HG03469 (cell line): ENCODE measurements around the gene TCF7L1.
"Not testable (repeated sequence)": the region's sequence is repeated elsewhere in the genome, so short reads cannot be mapped to it uniquely, and the experiment has no call there.

ENCODE experiments used
- ATAC-seq: cut with Tn5 transposase; IDR thresholded peaks from one replicate; pipeline ENCODE4 v1.9.1; 2021; ENCODE audit warnings: mild to moderate bottlenecking, moderate library complexity, moderate number of reproducible peaks; ENCODE audit not compliant: unreplicated experiment

The TCF7L1 gene

DNA sequence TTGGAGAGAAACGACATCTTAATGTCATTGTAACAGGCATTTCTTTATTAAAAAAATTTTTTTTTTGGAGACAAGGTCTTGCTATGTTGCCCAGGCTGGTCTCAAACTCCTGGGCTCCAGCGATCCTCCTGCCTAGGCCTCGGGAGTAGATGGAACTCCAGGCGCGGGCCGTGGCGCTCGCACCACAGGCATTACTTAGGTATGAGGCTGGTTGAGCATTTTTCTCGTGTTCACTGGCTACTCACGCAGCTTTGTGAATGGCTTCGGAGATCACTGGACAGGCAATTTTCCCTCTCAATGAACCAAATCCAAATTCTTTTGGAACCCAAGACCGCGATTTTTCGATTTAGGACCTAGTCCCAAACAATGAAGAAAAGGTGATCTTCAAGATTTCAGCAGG, 795 bp upstream of the TCF7L1 start:
- ATAC-seq, result no peak

DNA sequence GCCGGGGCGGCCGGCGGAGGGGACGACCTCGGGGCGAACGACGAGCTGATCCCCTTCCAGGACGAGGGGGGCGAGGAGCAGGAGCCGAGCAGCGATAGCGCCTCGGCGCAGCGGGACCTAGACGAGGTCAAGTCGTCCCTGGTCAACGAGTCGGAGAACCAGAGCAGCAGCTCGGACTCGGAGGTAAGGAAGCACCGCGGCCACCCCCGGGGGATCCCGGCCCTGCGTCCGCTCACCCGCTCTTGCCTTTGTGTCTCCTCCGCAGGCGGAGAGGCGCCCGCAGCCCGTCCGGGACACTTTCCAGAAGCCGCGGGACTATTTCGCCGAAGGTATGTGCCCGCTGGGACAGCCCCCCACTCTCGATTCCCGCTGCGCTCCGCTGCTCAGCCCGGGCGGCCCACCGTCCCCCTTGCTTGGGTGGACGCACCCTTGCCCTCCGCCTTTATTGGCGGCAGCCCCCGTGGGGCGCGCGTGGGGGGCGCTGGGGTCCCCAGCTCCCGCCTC, 611 bp downstream of the TCF7L1 start:
- no peak for ATAC-seq

DNA sequence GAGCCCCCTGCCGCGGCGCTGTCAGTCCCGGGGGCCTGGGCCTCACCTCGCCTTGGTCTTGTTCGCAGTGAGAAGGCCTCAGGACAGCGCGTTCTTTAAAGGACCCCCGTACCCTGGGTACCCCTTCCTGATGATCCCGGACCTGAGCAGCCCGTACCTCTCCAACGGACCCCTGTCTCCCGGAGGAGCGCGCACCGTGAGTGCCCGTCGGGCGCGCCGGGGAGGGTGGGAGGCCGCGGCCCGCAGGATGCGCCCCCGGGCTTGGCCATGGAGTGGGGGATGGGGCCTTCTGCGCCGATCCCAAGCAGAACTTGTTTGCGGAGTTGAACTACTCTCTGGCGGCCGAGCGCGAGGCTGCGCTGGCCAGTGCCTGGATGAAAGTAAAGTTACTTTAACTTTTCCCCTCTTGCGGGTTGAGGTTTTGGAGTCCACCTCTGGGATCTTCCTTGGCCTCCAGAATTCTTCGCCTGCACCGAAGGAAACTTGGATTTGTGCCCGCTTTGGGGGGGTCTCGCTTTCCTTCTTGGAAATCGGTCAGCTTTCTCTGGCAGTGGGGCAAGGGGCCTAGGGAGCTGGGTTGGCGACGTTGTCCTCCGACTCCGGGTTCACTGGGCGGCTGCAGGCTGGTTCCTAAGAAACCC, 1.2 kb downstream of the TCF7L1 start:
- ATAC-seq, result no peak

GRCh38 chr2:85134896-85135659, 1.9 kb downstream of the TCF7L1 start:
- no peak for ATAC-seq

GRCh38 chr2:85135660-85135914, 2.4 kb downstream of the TCF7L1 start:
- no peak for ATAC-seq

- ATAC-seq, result no peak
These were observed 4.0 kb downstream of the TCF7L1 start for GRCh38 chr2:85137156-85137555.

- ATAC-seq, result no peak
These were observed 10.4 kb downstream of the TCF7L1 start for GRCh38 chr2:85143463-85144082.

DNA sequence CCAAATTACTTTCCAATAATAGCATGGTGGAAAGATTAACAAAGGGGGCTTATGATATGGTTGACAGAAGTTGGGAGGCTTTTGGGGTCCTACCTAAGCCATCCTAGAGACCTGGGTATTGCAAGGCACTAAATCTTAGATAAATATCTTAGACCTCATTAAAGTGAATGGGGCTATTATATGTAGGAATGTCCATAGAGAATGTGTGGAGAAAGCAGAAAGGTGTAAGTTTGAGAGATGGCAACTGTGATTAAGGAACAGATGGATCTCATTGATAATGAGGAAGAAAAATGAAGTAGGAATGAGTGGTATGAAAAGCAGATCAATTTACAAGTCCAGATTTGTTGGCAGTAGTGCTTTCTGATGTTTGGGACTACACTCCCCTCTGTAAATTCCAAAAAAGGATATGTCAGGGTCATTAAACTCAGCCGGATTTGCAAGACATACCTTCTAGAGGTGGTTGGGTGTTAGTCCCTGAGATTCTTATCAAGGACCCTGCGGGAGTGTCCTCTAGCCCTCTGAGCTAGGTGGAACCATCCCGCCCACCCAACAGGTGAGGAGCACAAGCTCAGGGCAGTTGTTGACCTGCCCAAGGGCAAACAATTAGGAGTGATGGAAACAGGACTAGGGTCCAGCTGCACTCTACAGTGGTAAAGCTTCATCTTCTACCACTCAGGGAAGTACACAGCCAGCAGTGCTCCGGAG, 12.1 kb downstream of the TCF7L1 start:
- no peak for ATAC-seq

GRCh38 chr2:85148190-85148589, 15.0 kb downstream of the TCF7L1 start:
- no peak for ATAC-seq

- ATAC-seq, result no peak
These were observed 17.8 kb downstream of the TCF7L1 start for GRCh38 chr2:85151026-85151425.

- ATAC-seq, result no peak
These were observed 19.7 kb downstream of the TCF7L1 start for GRCh38 chr2:85152895-85153294.

GRCh38 chr2:85154048-85154753, 21.0 kb downstream of the TCF7L1 start:
- ATAC-seq, result no peak

GRCh38 chr2:85155082-85155481, 21.9 kb downstream of the TCF7L1 start:
- ATAC-seq, result not testable (repeated sequence)

DNA sequence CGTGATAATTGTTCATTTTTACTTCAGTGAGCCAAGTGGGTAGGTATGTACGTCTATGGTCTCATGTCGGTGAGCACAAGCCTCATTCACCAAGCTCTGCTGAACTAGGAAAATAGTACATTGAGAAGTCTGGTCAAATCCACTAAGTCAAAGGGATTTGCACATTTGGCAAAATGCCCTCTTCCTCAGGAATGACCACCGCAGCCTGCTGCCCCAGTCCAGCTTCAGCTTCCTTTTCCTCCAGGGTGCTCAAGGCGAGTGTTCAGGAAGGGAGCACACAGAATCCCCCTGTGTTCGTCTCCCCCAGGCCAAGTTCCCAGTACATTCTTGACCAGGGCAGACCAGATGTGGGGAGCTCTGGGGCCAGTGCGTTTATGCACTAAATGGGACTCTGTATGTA, 23.0 kb downstream of the TCF7L1 start:
- ATAC-seq, result no peak

GRCh38 chr2:85156619-85157018, 23.4 kb downstream of the TCF7L1 start:
- ATAC-seq, result no peak

GRCh38 chr2:85157345-85157744, 24.2 kb downstream of the TCF7L1 start:
- no peak for ATAC-seq

- ATAC-seq, result no peak
These were observed 25.5 kb downstream of the TCF7L1 start for GRCh38 chr2:85158559-85159273.

GRCh38 chr2:85159589-85159988, 26.4 kb downstream of the TCF7L1 start:
- no peak for ATAC-seq

DNA sequence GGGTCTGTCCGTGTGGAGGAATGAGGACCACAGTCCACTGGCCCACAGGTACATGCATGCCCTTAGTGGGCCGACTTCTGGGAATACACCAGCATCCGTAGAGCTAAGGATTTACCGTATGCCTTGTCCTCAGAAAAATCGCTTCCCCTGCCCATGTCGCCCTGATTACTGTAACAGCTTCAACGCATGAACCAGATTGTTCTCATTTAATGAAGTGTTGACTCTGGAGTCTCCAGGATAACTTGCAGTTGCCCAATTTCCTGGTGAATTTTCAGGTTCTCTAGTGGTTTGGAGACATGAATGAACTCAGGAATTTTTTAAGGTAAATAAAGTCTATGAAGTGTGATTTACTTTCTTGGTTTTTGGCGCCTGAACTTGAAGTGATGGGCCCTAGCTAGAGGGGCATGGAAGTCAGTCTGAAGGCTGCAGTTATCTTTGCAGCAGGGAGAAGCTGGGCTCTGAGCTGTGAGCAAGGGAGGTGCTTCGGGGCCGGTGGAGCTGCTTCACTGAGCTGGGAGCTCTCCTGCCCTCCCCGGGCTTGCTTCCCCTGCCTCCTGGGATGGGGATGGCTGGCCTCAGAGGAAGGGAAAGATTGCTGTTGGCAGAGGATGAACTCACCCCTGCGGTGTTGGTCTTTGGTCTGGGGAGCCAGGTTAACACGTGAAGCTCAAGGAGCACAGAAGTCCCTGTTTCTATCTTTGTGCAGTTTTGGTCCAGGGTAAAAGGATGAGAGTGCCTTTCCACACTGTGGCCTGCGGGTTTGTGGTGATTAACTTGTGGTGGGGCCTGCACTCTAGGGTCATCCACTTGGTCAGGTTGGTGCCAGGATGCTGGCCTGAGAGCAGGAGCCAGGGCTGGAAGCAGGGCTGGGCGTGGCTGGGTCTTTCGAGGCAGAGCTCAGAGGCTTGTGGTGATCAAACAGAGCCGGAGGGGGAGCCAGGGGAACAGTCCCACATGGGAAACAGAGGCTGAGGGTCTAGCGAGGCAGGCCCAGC, 28.1 kb downstream of the TCF7L1 start:
- ATAC-seq, result no peak
